SHP77 (cell line): ENCODE measurements around the gene LHPP.

Experiments
- DNase-seq, 2 experiments: peaks; one replicate each; lab custom pipeline; 2025; lab: John Stamatoyannopoulos, UW

The LHPP gene

GRCh38 chr10:124644771-124645415, 183.3 kb downstream of the LHPP start:
- DNase-seq = no peak

GRCh38 chr10:124645467-124646095, 184.0 kb downstream of the LHPP start:
- DNase-seq = no peak

GRCh38 chr10:124646483-124647352, 185.1 kb downstream of the LHPP start:
- no peak for DNase-seq

- DNase-seq = peak; percentile 48 to 75
These were observed 186.0 kb downstream of the LHPP start for GRCh38 chr10:124647421-124648130.

- DNase-seq = peak in 1 of 2 experiments; percentile 4
These were observed 186.5 kb downstream of the LHPP start for GRCh38 chr10:124648131-124648475.

- peak; percentile 92 to 96 for DNase-seq
These were observed 187.1 kb downstream of the LHPP start for GRCh38 chr10:124648738-124649137.

- DNase-seq = peak in 1 of 2 experiments; percentile 38
These were observed 187.6 kb downstream of the LHPP start for GRCh38 chr10:124649214-124649613.

GRCh38 chr10:124650263-124650662, 188.6 kb downstream of the LHPP start:
- DNase-seq = no peak

- no peak for DNase-seq
These were observed 189.3 kb downstream of the LHPP start for GRCh38 chr10:124650820-124651401.

- no peak for DNase-seq
These were observed 189.8 kb downstream of the LHPP start for GRCh38 chr10:124651402-124651891.

GRCh38 chr10:124652200-124652599, 190.6 kb downstream of the LHPP start:
- no peak for DNase-seq

- no peak for DNase-seq
These were observed 191.1 kb downstream of the LHPP start for GRCh38 chr10:124652701-124653100.

GRCh38 chr10:124653311-124653710, 191.7 kb downstream of the LHPP start:
- no peak for DNase-seq

GRCh38 chr10:124653811-124654651, 192.4 kb downstream of the LHPP start:
- DNase-seq = no peak

- no peak for DNase-seq
These were observed 193.1 kb downstream of the LHPP start for GRCh38 chr10:124654686-124655085.

- DNase-seq = no peak
These were observed 193.8 kb downstream of the LHPP start for GRCh38 chr10:124655191-124656112.

- DNase-seq = no peak
These were observed 194.5 kb downstream of the LHPP start for GRCh38 chr10:124656113-124656490.

- DNase-seq = no peak
These were observed 194.9 kb downstream of the LHPP start for GRCh38 chr10:124656541-124656940.

GRCh38 chr10:124657806-124658205, 196.2 kb downstream of the LHPP start:
- DNase-seq = no peak
